Stimulated activated naive CD4-positive, alpha-beta T cell (primary cell): ENCODE results near the gene STIM2.
A peak's percentile ranks its signal among the peaks of the same experiment; 100 is the strongest.

Experiments used
- DNase-seq, 6 experiments: peaks; one replicate each; lab custom pipeline; 2025; lab: John Stamatoyannopoulos, UW

STIM2 gene

GRCh38 chr4:26953366-26953765 is 92.7 kb downstream of the STIM2 start:
- no peak for DNase-seq

GRCh38 chr4:26953770-26954423 is 93.3 kb downstream of the STIM2 start:
- DNase-seq = no peak

- DNase-seq = no peak
Observed at GRCh38 chr4:26955241-26955640, 94.6 kb downstream of the STIM2 start.

GRCh38 chr4:26958925-26959653 is 98.4 kb downstream of the STIM2 start:
- no peak for DNase-seq

- DNase-seq = peak in 2 of 6 experiments; percentile 6 to 22
Observed at GRCh38 chr4:26959654-26960047, 99.0 kb downstream of the STIM2 start.

GRCh38 chr4:26962720-26963119 is 102.1 kb downstream of the STIM2 start:
- no peak for DNase-seq

- no peak for DNase-seq
Observed at GRCh38 chr4:26964512-26964911, 103.9 kb downstream of the STIM2 start.

GRCh38 chr4:26964994-26965393 is 104.4 kb downstream of the STIM2 start:
- no peak for DNase-seq

- DNase-seq = peak in 2 of 6 experiments; percentile 1 to 5
Observed at GRCh38 chr4:26975464-26976181, 115.0 kb downstream of the STIM2 start.

GRCh38 chr4:26978387-26979053 is 117.9 kb downstream of the STIM2 start:
- no peak for DNase-seq

- DNase-seq = no peak
Observed at GRCh38 chr4:26984896-26985295, 124.3 kb downstream of the STIM2 start.

- peak in 5 of 6 experiments; percentile 7 to 65 (median 60) for DNase-seq
Observed at GRCh38 chr4:26985873-26986272, 125.2 kb downstream of the STIM2 start.

- DNase-seq = no peak
Observed at GRCh38 chr4:26987191-26987590, 126.5 kb downstream of the STIM2 start.

GRCh38 chr4:26991057-26991456 is 130.4 kb downstream of the STIM2 start:
- DNase-seq = no peak

GRCh38 chr4:26992657-26993361 is 132.2 kb downstream of the STIM2 start:
- no peak for DNase-seq

- no peak for DNase-seq
Observed at GRCh38 chr4:26993539-26993938, 132.9 kb downstream of the STIM2 start.

- DNase-seq = no peak
Observed at GRCh38 chr4:26993967-26994366, 133.3 kb downstream of the STIM2 start.

GRCh38 chr4:26995316-26995715 is 134.7 kb downstream of the STIM2 start:
- DNase-seq = no peak

- DNase-seq = no peak
Observed at GRCh38 chr4:26996745-26997144, 136.1 kb downstream of the STIM2 start.

GRCh38 chr4:26999689-27000088 is 139.0 kb downstream of the STIM2 start:
- no peak for DNase-seq

- DNase-seq = no peak
Observed at GRCh38 chr4:27000122-27000521, 139.5 kb downstream of the STIM2 start.

GRCh38 chr4:27000820-27001219 is 140.2 kb downstream of the STIM2 start:
- DNase-seq = peak in 2 of 6 experiments; percentile 15 to 20
